GM19043 (cell line): ENCODE measurements around the gene ASB12.
"Not testable (repeated sequence)": the region's sequence is repeated elsewhere in the genome, so short reads cannot be mapped to it uniquely, and the experiment has no call there.

ENCODE experiments used
- ATAC-seq: cut with Tn5 transposase; IDR thresholded peaks from one replicate; pipeline ENCODE4 v1.9.1; 2021; ENCODE audit warnings: low read depth; ENCODE audit not compliant: unreplicated experiment

ASB12 gene

GRCh38 chrX:64230123-64230970 is at the start of gene ASB12:
ASB12 (minus strand) TSS chrX:64230607; CDS start chrX:64225650, 4,957 bp downstream.
- ATAC-seq = no peak

GRCh38 chrX:64265265-64265664 is 34.9 kb upstream of the ASB12 start:
- no peak for ATAC-seq

- no peak for ATAC-seq
Observed at GRCh38 chrX:64229154-64229553, 1.3 kb downstream of the ASB12 start.

- no peak for ATAC-seq
Observed at GRCh38 chrX:64218023-64218422, 12.4 kb downstream of the ASB12 start.

GRCh38 chrX:64213989-64214388 is 16.4 kb downstream of the ASB12 start:
- ATAC-seq = not testable (repeated sequence)

- no peak for ATAC-seq
Observed at GRCh38 chrX:64206556-64207162, 23.7 kb downstream of the ASB12 start.

- ATAC-seq = peak; percentile 79
Observed at GRCh38 chrX:64205735-64206501, 24.5 kb downstream of the ASB12 start.

GRCh38 chrX:64205441-64205734 is 25.0 kb downstream of the ASB12 start, which contains the start of gene AMER1:
AMER1 (minus strand) TSS chrX:64205708; CDS start chrX:64193286, 12,422 bp downstream.
- ATAC-seq = peak; percentile 34

- no peak for ATAC-seq
Observed at GRCh38 chrX:64204701-64205440, 25.5 kb downstream of the ASB12 start.

GRCh38 chrX:64204252-64204651 is 26.2 kb downstream of the ASB12 start:
- no peak for ATAC-seq

- ATAC-seq = no peak
Observed at GRCh38 chrX:64202808-64203325, 27.5 kb downstream of the ASB12 start.

GRCh38 chrX:64198036-64198435 is 32.4 kb downstream of the ASB12 start:
- no peak for ATAC-seq

GRCh38 chrX:64196606-64197005 is 33.8 kb downstream of the ASB12 start:
- no peak for ATAC-seq

GRCh38 chrX:64195862-64196261 is 34.5 kb downstream of the ASB12 start:
- ATAC-seq = no peak

- no peak for ATAC-seq
Observed at GRCh38 chrX:64192673-64193072, 37.7 kb downstream of the ASB12 start.

GRCh38 chrX:64192040-64192439 is 38.4 kb downstream of the ASB12 start:
- ATAC-seq = no peak

- ATAC-seq = no peak
Observed at GRCh38 chrX:64191281-64192010, 39.0 kb downstream of the ASB12 start.

GRCh38 chrX:64190136-64190740 is 40.2 kb downstream of the ASB12 start:
- no peak for ATAC-seq

- no peak for ATAC-seq
Observed at GRCh38 chrX:64188901-64189300, 41.5 kb downstream of the ASB12 start.
